ENCODE measurements around the gene COL20A1.

Gene COL20A1

DNA sequence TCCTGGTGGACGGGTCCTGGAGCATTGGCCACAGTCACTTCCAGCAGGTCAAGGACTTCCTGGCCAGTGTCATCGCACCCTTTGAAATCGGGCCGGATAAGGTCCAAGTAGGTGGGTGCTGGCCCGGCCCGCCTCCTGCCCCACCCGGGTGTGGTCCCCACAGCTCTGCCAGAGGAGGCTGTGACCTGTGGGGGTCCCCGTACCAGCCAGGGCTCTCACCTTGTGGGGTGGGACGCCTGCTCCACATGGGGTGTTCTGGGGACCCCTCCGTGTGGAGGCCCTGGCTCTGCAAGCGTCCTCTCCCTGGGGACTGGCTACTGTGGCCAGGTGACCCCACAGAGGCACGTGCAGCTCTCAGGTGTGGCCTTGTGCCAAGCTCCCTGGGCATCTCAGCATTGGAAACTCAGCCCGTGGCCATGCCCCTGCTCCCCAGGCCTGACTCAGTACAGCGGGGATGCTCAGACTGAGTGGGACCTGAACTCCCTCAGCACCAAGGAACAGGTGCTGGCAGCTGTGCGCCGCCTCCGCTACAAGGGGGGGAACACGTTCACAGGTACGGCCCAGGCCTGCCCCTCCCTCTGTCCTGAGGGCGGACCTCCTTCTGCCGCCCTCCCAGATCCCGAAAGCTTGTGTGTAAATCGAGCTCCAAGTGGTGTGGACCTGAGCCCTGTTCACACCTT lies 14.7 kb downstream of the COL20A1 start:
- H3K27me3 ChIP-seq (replicated peaks; ENCODE audit: control insufficient read depth, insufficient read depth, low read length): no peaks in the 10 kb centered on the region; the same call in 1 of the 2 replicates
- no peak overlapping the region for H3K4me3 ChIP-seq (replicated peaks; ENCODE audit: low read depth, low read length)
- no peak for DNase-seq (ENCODE audit: extremely low read depth, insufficient read length)
- H3K36me3 ChIP-seq (ENCODE audit: control insufficient read depth, insufficient read depth, low read length): no peaks in the 10 kb centered on the region
- TF ChIP-seq, protein P1, sequence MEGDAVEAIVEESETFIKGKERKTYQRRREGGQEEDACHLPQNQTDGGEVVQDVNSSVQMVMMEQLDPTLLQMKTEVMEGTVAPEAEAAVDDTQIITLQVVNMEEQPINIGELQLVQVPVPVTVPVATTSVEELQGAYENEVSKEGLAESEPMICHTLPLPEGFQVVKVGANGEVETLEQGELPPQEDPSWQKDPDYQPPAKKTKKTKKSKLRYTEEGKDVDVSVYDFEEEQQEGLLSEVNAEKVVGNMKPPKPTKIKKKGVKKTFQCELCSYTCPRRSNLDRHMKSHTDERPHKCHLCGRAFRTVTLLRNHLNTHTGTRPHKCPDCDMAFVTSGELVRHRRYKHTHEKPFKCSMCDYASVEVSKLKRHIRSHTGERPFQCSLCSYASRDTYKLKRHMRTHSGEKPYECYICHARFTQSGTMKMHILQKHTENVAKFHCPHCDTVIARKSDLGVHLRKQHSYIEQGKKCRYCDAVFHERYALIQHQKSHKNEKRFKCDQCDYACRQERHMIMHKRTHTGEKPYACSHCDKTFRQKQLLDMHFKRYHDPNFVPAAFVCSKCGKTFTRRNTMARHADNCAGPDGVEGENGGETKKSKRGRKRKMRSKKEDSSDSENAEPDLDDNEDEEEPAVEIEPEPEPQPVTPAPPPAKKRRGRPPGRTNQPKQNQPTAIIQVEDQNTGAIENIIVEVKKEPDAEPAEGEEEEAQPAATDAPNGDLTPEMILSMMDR (IDR thresholded peaks at IDR 0.05; ENCODE audit: insufficient read depth, low read length, poor library complexity, severe bottlenecking): no peak

DNA sequence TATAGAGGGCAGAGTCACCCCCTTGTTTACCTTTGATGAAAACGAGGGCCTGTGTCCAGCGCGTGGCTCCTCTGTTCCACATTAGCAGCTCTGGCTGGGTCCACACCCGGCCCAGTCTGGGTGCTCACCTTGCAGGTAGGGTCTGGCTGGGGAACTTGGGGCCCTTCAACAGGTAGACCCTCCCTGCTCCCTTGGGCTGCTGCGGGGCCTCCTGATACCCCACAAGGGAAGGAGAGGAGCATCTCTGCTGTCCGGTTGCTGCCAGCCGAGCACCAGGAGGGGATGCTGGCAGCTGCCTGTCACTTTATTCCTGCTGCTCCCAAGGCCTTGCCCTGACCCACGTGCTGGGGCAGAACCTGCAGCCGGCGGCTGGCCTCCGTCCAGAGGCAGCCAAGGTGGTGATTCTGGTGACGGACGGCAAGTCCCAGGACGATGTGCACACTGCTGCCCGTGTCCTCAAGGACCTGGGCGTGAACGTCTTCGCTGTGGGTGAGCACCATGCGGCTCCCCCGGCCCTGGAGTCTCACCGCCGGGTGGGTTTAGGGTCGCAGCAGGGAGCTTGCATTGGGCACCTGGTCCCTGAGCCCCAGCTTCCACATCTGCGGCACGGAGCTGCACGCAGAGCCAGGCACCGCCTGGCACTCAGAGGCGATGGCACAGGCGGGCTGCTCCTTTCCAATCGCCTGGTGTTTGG lies 15.4 kb downstream of the COL20A1 start:
- Histone ChIP-seq H3K36me3 (ENCODE audit: control insufficient read depth, insufficient read depth, low read length) (no peaks in the 10 kb centered on the region), H3K27me3 (replicated peaks; ENCODE audit: control insufficient read depth, insufficient read depth, low read length) (no peaks in the 10 kb centered on the region; the same call in 1 of the 2 replicates), H3K4me3 (replicated peaks; ENCODE audit: low read depth, low read length) (no peak overlapping the region)
- TF ChIP-seq, protein P1 (IDR thresholded peaks at IDR 0.05; ENCODE audit: insufficient read depth, low read length, poor library complexity, severe bottlenecking): no peak
- no peak for DNase-seq (ENCODE audit: extremely low read depth, insufficient read length)

DNA sequence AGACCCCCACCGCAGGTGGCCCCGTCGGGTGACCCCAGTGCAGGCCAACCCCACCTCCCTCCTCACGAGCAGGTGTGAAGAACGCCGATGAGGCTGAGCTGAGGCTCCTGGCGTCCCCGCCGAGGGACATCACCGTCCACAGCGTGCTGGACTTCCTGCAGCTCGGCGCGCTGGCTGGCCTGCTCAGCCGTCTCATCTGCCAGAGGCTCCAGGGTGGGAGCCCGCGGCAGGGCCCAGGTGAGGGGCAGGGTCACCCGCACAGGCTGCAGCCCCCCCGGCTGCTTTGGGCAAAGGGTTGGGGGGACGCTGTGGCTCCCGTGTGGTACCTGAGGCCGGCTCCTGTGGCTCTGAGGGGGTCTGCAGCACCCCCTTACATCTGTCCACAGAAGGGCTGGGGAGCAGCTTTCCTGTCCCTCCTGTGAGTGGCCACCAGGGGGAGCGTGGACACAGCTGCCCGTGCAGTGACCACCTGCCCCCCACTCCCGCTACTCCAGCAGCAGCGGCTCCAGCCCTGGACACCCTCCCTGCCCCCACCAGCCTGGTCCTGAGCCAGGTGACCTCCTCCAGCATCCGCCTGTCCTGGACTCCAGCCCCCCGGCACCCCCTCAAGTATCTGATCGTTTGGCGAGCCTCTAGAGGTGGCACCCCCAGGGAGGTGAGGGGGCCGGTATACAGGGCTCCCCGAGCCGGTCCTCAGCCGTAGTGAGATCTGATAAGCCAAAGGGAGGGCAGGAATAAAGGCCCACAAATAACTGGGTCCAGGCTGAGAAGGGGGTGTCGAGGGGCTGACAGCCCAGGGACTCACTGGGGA lies 16.5 kb downstream of the COL20A1 start:
- DNase-seq (ENCODE audit: extremely low read depth, insufficient read length): no peak
- no peaks in the 10 kb centered on the region; the same call in 1 of the 2 replicates for H3K27me3 ChIP-seq (replicated peaks; ENCODE audit: control insufficient read depth, insufficient read depth, low read length)
- no peak overlapping the region for H3K4me3 ChIP-seq (replicated peaks; ENCODE audit: low read depth, low read length)
- no peaks in the 10 kb centered on the region for H3K36me3 ChIP-seq (ENCODE audit: control insufficient read depth, insufficient read depth, low read length)
- TF ChIP-seq, protein P1 (IDR thresholded peaks at IDR 0.05; ENCODE audit: insufficient read depth, low read length, poor library complexity, severe bottlenecking): peak; percentile 68

DNA sequence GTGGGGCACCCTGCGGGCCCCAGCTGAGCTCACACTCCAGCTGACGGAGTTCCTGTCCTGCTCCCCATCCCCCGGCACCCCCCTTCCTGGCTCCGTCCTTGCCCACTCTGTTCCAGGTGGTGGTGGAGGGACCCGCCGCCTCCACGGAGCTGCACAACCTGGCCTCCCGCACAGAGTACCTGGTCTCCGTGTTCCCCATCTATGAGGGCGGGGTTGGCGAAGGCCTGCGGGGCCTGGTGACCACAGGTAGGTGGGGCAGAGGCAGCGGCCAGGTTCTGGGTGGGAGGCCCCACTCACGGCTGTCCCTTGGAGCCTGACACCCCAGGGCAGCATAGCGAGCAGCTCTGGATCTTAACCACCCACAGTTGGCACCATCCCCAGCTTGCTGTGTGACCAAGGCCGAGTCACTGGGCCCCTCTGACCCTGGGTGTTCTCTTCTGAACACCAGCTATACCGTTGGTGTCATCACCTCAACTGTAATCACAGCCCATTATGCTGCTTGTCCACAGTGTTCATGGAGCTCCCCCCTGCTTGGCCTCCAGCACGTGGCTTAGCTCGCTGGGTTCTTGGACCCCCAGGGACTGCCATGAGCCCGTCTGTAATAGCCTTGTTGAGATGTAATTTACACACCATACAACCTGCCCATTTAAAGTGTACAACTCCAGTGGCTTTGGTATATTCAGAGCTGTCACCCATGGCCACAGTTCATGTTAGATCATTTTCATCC lies 17.4 kb downstream of the COL20A1 start:
- TF ChIP-seq, protein P1 (IDR thresholded peaks at IDR 0.05; ENCODE audit: insufficient read depth, low read length, poor library complexity, severe bottlenecking): no peak
- Histone ChIP-seq H3K36me3 (ENCODE audit: control insufficient read depth, insufficient read depth, low read length) (no peaks in the 10 kb centered on the region), H3K27me3 (replicated peaks; ENCODE audit: control insufficient read depth, insufficient read depth, low read length) (no peaks in the 10 kb centered on the region; the same call in 1 of the 2 replicates), H3K4me3 (replicated peaks; ENCODE audit: low read depth, low read length) (no peak overlapping the region)
- DNase-seq (ENCODE audit: extremely low read depth, insufficient read length): no peak

DNA sequence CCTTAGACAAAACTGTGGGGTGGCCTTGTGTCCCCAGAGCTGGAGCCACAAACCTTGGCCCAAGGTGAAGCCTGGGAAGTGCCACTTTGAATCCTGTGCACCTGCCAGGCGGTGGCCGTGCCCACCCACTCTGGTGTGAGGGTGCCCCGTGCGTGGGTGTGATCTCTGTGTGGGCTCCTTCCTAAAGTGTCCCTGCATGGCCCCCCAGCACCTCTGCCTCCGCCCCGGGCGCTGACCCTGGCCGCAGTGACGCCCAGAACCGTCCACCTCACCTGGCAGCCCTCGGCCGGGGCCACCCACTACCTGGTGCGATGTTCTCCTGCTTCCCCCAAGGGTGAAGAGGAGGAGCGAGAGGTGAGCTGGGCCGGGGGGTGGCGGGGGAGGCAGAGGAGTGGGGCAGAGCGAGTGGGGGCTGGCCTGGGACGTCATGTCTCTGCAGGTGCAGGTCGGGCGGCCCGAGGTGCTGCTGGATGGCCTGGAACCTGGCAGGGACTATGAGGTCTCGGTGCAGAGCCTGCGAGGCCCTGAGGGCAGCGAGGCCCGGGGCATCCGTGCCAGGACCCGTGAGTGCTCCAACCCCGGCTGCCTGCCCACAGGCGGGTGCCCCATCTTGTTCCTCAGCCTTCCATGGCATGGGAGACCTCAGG lies 18.3 kb downstream of the COL20A1 start:
- Histone ChIP-seq H3K4me3 (replicated peaks; ENCODE audit: low read depth, low read length) (no peak overlapping the region), H3K27me3 (replicated peaks; ENCODE audit: control insufficient read depth, insufficient read depth, low read length) (no peaks in the 10 kb centered on the region; the same call in 1 of the 2 replicates)

More for the DNA sequence above, 18.3 kb downstream of the COL20A1 start:
- TF ChIP-seq, protein P1 (IDR thresholded peaks at IDR 0.05; ENCODE audit: insufficient read depth, low read length, poor library complexity, severe bottlenecking): no peak
- DNase-seq (ENCODE audit: extremely low read depth, insufficient read length): no peak
- H3K36me3 ChIP-seq (ENCODE audit: control insufficient read depth, insufficient read depth, low read length): no peaks in the 10 kb centered on the region
